ENCODE measurements around the gene SH3TC1.

SH3TC1 gene

GRCh38 chr4:8217871-8218270 is 18.8 kb downstream of the SH3TC1 start:
- no peak for TF ChIP-seq JUND (IDR thresholded peaks at IDR 0.05; ENCODE audit: low read depth)
- in situ Hi-C loops (cut with HindIII; ENCODE audit: low pct_unique_long_range_greater_than_20kb, low sequenced_read_pairs) = no loop called here
- no peak for DNase-seq (ENCODE audit: low read depth in 1 of 2, low spot score in 1 of 2)

DNA sequence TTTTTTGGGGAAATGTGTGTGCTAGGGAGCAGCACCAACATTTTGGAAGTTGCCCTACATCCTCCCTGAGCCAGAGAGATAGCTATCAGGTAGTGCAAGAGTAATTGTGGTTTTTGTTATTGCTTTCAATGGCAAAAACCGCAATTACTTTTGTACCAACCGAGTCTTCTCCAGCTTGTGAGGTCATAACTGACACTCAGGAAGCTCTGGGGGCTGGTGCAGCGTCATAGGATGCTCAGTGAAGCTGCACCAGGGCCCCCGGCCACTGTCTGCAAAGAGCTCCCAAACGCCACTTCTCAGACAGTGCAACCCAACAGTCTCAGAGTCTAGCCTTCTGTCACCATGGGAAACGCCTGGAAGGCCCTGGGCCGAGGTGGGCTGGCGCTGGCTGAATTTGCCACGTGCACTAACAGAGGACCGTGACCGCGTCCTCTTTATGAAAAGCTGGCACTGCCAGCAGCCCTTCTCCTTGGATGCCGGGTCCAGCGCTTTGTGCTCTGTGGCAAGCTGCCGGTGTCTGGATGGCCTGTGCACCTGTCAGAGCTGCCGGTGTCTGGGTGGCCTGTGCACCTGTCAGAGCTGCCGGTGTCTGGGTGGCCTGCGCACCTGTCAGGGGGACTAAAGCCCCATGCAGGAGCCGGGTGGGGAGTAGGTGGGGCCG is 19.4 kb downstream of the SH3TC1 start:
- TF ChIP-seq JUND (IDR thresholded peaks at IDR 0.05; ENCODE audit: low read depth) = no peak
- in situ Hi-C loops (cut with HindIII; ENCODE audit: low pct_unique_long_range_greater_than_20kb, low sequenced_read_pairs) = no loop called here
- no peak for DNase-seq (ENCODE audit: low read depth in 1 of 2, low spot score in 1 of 2)

DNA sequence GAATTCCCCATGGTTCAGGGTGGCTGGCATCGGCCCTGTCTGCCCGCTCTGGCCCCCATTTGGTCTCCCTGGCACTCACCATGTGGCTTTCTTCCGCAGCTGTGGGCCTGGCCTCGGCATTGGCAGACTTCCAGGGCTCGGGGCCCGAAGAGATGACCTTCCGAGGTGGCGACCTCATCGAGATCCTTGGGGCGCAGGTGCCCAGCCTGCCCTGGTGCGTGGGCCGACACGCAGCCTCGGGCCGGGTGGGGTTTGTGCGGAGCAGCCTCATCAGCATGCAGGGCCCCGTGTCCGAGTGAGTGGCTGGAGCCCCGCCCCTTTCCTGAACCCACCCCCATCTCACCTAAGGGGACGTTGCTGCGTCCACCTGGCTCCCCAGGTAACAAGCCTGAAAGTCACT is 20.1 kb downstream of the SH3TC1 start:
- in situ Hi-C loops (cut with HindIII; ENCODE audit: low pct_unique_long_range_greater_than_20kb, low sequenced_read_pairs) = no loop called here
- DNase-seq (ENCODE audit: low read depth in 1 of 2, low spot score in 1 of 2) = no peak
- no peak for TF ChIP-seq JUND (IDR thresholded peaks at IDR 0.05; ENCODE audit: low read depth)

DNA sequence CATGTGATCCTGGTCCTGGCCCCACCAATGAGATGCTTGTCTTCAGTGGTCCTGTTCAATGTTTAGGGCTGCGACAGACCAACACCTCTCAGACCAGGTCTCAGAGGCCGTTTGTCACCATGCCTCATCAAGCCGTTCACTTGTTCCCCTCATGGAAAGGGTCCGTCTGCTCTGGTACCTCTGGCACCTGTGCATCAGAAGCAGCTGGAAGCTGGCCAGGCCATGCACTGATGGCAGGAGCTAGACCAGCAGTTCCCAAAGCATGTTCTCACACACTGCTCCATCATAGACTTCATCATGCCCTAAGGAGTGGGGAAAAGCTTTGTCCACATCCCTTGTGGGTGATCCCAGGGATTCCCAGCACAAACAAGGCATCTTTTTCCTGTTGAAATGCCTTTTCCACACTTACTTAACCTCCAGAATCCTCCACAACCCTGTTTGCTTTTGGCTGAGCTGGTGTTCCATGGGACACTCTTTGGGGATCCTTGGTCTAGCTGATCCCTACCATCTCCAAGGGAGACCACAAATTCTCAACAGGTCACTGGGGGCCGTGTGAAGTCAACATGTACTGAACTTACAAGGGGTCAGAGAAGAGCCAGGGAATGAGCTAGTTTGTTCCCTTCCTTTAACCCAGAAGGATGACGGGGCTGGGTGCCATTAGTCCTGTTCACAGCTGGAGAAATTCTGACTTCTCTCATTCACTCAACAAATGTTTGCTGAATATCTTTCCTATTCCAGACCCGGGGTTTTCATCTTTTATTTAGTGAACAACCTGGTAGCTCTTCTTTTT is 21.8 kb downstream of the SH3TC1 start:
- TF ChIP-seq JUND (IDR thresholded peaks at IDR 0.05; ENCODE audit: low read depth) = no peak
- DNase-seq (ENCODE audit: low read depth in 1 of 2, low spot score in 1 of 2) = no peak
- in situ Hi-C loops (cut with HindIII; ENCODE audit: low pct_unique_long_range_greater_than_20kb, low sequenced_read_pairs) = no loop called here

- TF ChIP-seq JUND (IDR thresholded peaks at IDR 0.05; ENCODE audit: low read depth) = no peak
- in situ Hi-C loops (cut with HindIII; ENCODE audit: low pct_unique_long_range_greater_than_20kb, low sequenced_read_pairs) = no loop called here
- DNase-seq (ENCODE audit: low read depth in 1 of 2, low spot score in 1 of 2) = no peak
Observed at GRCh38 chr4:8221476-8221875, 22.4 kb downstream of the SH3TC1 start.

DNA sequence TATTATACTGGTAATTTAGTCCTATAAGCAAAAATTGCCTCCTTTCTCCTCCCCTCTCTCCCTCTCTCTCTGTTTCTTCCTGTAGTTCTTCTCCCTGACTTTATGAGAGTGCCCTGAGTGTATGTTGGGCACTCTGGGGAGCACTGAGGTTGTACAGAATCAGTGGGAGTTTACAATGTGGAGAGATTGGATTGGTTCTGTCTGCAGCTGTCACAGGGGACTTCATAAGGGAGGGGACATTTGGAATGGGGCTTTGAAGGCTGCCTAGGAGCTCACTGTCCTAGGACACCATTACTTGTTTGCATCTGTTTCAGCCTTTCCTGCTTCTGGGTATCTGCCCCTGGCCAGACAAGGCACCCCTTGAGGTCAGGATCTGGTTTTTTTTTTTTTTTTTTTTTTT is 22.9 kb downstream of the SH3TC1 start:
- TF ChIP-seq JUND (IDR thresholded peaks at IDR 0.05; ENCODE audit: low read depth) = no peak
- no peak for DNase-seq (ENCODE audit: low read depth in 1 of 2, low spot score in 1 of 2)
- in situ Hi-C loops (cut with HindIII; ENCODE audit: low pct_unique_long_range_greater_than_20kb, low sequenced_read_pairs) = no loop called here

- TF ChIP-seq JUND (IDR thresholded peaks at IDR 0.05; ENCODE audit: low read depth) = no peak
- no peak for DNase-seq (ENCODE audit: low read depth in 1 of 2, low spot score in 1 of 2)
- in situ Hi-C loops (cut with HindIII; ENCODE audit: low pct_unique_long_range_greater_than_20kb, low sequenced_read_pairs) = no loop called here
Observed at GRCh38 chr4:8222609-8223388, 23.7 kb downstream of the SH3TC1 start.

GRCh38 chr4:8224267-8224974 is 25.3 kb downstream of the SH3TC1 start:
- in situ Hi-C loops (cut with HindIII; ENCODE audit: low pct_unique_long_range_greater_than_20kb, low sequenced_read_pairs) = no loop called here
- TF ChIP-seq JUND (IDR thresholded peaks at IDR 0.05; ENCODE audit: low read depth) = no peak
- no peak for DNase-seq (ENCODE audit: low read depth in 1 of 2, low spot score in 1 of 2)

DNA sequence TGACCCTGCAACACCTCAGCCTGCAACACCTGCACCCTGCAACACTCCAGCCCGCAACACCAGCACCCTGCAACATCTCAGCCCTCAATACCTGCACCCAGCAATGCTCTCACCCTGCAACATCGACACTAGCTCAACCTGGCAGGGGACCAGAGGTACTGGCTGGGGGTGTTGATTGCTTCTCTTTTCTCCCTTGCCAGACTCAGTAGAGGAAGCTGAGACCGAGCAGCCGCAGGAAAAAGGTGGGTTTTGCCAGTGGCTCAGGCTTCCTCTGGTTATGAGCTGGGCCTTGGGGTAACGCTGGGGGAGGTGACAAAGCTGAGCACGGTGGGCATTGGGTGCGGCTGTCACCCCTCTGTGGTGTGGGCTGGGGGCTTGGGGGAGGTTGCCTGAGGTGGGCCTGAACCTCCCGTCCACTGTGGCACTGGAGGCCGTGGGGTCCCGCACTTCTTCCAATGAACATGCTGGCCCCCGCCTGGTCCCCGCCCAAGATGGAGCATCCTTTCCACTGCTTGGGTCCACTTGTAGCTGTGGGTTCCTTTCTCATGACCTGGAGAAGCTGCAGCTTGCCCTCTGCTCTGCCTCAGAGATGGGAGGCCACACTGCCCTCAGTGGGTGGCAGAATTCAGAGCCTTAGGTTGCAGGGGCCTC is 26.0 kb downstream of the SH3TC1 start:
- TF ChIP-seq JUND (IDR thresholded peaks at IDR 0.05; ENCODE audit: low read depth) = no peak
- in situ Hi-C loops (cut with HindIII; ENCODE audit: low pct_unique_long_range_greater_than_20kb, low sequenced_read_pairs) = no loop called here
- no peak for DNase-seq (ENCODE audit: low read depth in 1 of 2, low spot score in 1 of 2)

GRCh38 chr4:8225706-8226443 is 26.8 kb downstream of the SH3TC1 start:
- in situ Hi-C loops (cut with HindIII; ENCODE audit: low pct_unique_long_range_greater_than_20kb, low sequenced_read_pairs) = no loop called here
- TF ChIP-seq JUND (IDR thresholded peaks at IDR 0.05; ENCODE audit: low read depth) = no peak
- no peak for DNase-seq (ENCODE audit: low read depth in 1 of 2, low spot score in 1 of 2)

- no peak for TF ChIP-seq JUND (IDR thresholded peaks at IDR 0.05; ENCODE audit: low read depth)
- in situ Hi-C loops (cut with HindIII; ENCODE audit: low pct_unique_long_range_greater_than_20kb, low sequenced_read_pairs) = no loop called here
- no peak for DNase-seq (ENCODE audit: low read depth in 1 of 2, low spot score in 1 of 2)
Observed at GRCh38 chr4:8227201-8227770, 28.2 kb downstream of the SH3TC1 start.

Data from T47D (cell line).